ENCODE data around the gene CACNA1C.
A peak's percentile ranks its signal among the peaks of the same experiment; 100 is the strongest.

CACNA1C gene

DNA sequence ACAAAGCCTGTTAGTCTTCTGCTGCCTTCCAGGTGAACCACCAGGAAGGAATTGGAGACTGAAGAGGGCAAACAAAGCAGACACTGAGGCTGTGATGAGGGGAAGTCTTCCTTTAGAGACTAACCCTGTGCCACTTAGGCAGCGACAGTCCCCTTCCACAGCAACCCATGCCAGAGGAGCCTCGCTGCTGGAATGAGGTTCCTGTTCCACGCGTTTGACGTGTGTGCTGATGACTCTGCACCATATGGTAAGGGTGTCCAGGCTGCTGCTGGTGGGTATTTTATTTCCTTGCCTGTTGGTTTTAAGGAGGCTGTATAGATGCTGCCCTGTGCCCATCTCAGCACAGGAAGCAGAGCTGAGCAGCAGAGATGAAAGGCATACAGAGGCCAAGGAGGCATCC, 380.1 kb downstream of the CACNA1C start:
- Histone ChIP-seq H3K4me1 (ENCODE audit: control insufficient read depth, insufficient read depth, low read length) (peaks cover 35% of the 10 kb centered on the region), H3K36me3 (ENCODE audit: control insufficient read depth, insufficient read depth, low read length, severe bottlenecking) (no peaks in the 10 kb centered on the region), H3K9me3 (ENCODE audit: control insufficient read depth, low read length) (no peaks in the 10 kb centered on the region), H3K27me3 (replicated peaks; ENCODE audit: control insufficient read depth, insufficient read depth, low read length) (no peaks in the 10 kb centered on the region), H3K4me3 (ENCODE audit: low read length) (no peak overlapping the region), H3K9ac (ENCODE audit: low read length) (no peak overlapping the region)
- no peak for DNase-seq (ENCODE audit: low read depth)

DNA sequence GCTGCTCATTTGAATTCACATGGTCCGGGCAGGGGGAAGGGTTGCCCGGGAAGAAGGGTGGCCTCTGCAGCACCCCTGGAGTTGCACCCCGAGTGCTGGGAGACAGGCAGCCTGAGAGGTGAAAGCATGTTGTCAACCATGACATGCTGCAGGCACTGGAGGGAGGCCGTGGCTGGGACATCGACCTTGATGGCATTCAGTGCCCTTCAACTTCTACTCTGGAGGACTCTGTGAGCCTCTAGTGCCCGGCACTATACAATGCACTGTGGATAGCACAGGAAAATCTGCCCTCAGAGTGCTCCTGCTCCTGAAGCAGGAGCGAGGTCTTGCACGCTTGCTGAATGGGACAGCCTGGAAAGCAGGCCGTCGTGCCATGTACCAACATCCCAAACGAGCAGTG, 382.7 kb downstream of the CACNA1C start:
- H3K9ac ChIP-seq (ENCODE audit: low read length), result no peak overlapping the region
- H3K9me3 ChIP-seq (ENCODE audit: control insufficient read depth, low read length), result no peaks in the 10 kb centered on the region

DNA sequence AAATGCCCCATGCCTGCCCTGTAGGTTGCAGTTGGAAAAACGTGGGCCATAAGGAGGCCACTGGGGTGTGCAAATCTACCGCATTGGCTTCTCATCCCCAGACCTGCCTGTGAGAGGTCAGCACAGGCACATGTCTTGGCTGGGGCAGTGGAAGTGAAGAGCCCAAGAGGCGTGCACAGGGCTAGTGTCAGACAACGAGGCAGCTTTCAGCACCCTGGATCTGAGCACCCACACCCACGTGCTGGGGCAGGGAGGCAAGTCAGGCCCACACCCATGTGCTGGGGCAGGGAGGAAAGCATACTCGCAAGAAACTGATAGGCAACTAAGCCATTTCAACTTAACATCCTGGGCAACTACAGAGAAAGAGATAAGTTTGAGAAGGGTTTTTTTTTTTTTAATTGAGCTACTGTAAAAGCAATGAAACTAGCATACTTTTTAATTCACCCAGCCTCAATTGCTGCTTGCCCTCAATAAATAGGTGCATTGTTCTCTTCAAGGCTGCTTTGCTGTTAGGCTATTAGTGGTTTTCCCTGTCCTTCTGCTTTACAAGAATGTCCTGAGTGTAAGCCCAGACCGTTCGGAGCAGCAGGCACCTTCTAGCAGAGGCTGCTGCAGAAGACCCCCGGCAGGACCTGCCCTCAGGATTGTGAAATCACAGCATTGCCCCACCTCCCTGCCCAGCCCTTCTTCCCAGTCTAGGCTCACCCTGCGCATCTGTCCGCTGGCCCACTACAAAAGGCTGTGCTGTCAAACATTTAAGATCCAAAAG, 386.7 kb downstream of the CACNA1C start:
- H3K27me3 ChIP-seq (replicated peaks; ENCODE audit: control insufficient read depth, insufficient read depth, low read length), result no peaks in the 10 kb centered on the region
- H3K36me3 ChIP-seq (ENCODE audit: control insufficient read depth, insufficient read depth, low read length, severe bottlenecking), result no peaks in the 10 kb centered on the region
- H3K9ac ChIP-seq (ENCODE audit: low read length), result no peak overlapping the region
- peaks cover 15% of the 10 kb centered on the region for H3K4me1 ChIP-seq (ENCODE audit: control insufficient read depth, insufficient read depth, low read length)
- no peak overlapping the region for H3K4me3 ChIP-seq (ENCODE audit: low read length)
- no peak for DNase-seq (ENCODE audit: low read depth)
- H3K9me3 ChIP-seq (ENCODE audit: control insufficient read depth, low read length), result no peaks in the 10 kb centered on the region

More for the DNA sequence above, 382.7 kb downstream of the CACNA1C start:
- no peaks in the 10 kb centered on the region for H3K36me3 ChIP-seq (ENCODE audit: control insufficient read depth, insufficient read depth, low read length, severe bottlenecking)
- H3K4me3 ChIP-seq (ENCODE audit: low read length), result no peak overlapping the region
- H3K4me1 ChIP-seq (ENCODE audit: control insufficient read depth, insufficient read depth, low read length), result peaks cover 23% of the 10 kb centered on the region
- DNase-seq (ENCODE audit: low read depth), result no peak
- no peaks in the 10 kb centered on the region for H3K27me3 ChIP-seq (replicated peaks; ENCODE audit: control insufficient read depth, insufficient read depth, low read length)

DNA sequence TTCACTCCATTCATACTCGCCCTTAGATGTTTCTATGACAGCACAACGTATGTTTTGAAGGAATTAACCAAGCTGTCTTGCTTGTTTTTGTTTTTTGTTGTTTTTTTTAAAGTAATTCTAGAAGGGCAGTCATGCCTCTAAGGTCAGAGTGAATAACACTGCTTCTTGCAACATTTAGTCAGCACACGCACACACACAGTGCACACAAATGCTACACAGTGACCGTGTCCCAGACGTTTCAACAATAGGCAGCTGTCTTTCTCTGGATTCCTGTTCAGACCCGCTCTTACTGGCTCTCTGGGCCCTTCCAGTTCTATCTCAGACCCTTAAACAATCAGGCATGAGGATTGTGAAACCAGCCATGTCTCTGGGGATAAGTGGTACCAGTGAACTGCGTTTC, 391.0 kb downstream of the CACNA1C start:
- Histone ChIP-seq H3K36me3 (ENCODE audit: control insufficient read depth, insufficient read depth, low read length, severe bottlenecking) (no peaks in the 10 kb centered on the region), H3K9me3 (ENCODE audit: control insufficient read depth, low read length) (no peaks in the 10 kb centered on the region), H3K27me3 (replicated peaks; ENCODE audit: control insufficient read depth, insufficient read depth, low read length) (no peaks in the 10 kb centered on the region), H3K9ac (ENCODE audit: low read length) (no peak overlapping the region), H3K4me1 (ENCODE audit: control insufficient read depth, insufficient read depth, low read length) (peaks cover 5% of the 10 kb centered on the region), H3K4me3 (ENCODE audit: low read length) (no peak overlapping the region)
- no peak for DNase-seq (ENCODE audit: low read depth)

DNA sequence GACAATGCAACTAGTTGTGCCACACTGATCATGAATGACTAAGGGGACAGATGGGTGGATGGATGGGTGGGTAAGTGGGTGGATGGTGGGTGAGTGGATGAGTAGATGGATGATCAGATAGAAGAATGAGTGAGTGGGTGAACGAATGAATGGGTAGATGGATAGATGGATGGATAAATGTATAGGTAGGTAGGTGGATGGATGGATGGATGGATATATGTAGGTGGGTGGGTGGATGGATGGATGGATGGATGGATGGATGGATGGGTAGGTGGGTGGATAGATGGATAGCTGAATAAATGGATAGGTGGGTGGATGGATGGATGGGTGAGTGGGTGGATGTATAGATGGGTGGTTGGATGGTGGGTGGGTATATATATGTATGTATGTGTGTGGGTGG, 393.2 kb downstream of the CACNA1C start:
- no peak overlapping the region for H3K4me3 ChIP-seq (ENCODE audit: low read length)
- no peak overlapping the region for H3K9ac ChIP-seq (ENCODE audit: low read length)
- no peak for DNase-seq (ENCODE audit: low read depth)
- H3K9me3 ChIP-seq (ENCODE audit: control insufficient read depth, low read length), result no peaks in the 10 kb centered on the region
- H3K36me3 ChIP-seq (ENCODE audit: control insufficient read depth, insufficient read depth, low read length, severe bottlenecking), result peaks cover 11% of the 10 kb centered on the region
- no peaks in the 10 kb centered on the region for H3K27me3 ChIP-seq (replicated peaks; ENCODE audit: control insufficient read depth, insufficient read depth, low read length)
- H3K4me1 ChIP-seq (ENCODE audit: control insufficient read depth, insufficient read depth, low read length), result peaks cover 5% of the 10 kb centered on the region

DNA sequence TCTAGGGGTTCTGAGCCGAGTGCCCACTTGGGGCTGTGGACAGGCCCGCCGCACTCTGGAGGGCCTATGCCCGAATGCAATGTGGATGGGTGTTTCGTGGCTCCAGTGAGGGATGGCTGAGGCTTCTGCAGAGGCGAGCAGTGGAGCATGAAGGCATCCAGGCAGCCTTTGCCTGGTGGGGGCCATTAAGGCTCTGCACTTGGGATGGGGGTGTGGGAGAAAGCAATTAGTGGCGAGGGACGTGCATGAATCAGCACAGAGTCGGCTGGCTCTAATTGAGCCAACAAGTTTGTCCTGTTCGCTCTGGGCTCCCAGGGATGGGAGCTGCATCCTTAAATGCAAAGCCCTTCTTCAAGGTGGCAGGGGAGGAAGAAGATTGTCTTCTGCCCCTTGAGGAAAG, 395.1 kb downstream of the CACNA1C start:
- Histone ChIP-seq H3K36me3 (ENCODE audit: control insufficient read depth, insufficient read depth, low read length, severe bottlenecking) (peaks cover 11% of the 10 kb centered on the region), H3K9me3 (ENCODE audit: control insufficient read depth, low read length) (no peaks in the 10 kb centered on the region), H3K4me1 (ENCODE audit: control insufficient read depth, insufficient read depth, low read length) (peaks cover 7% of the 10 kb centered on the region), H3K27me3 (replicated peaks; ENCODE audit: control insufficient read depth, insufficient read depth, low read length) (no peaks in the 10 kb centered on the region), H3K4me3 (ENCODE audit: low read length) (no peak overlapping the region), H3K9ac (ENCODE audit: low read length) (no peak overlapping the region)
- DNase-seq (ENCODE audit: low read depth), result no peak

DNA sequence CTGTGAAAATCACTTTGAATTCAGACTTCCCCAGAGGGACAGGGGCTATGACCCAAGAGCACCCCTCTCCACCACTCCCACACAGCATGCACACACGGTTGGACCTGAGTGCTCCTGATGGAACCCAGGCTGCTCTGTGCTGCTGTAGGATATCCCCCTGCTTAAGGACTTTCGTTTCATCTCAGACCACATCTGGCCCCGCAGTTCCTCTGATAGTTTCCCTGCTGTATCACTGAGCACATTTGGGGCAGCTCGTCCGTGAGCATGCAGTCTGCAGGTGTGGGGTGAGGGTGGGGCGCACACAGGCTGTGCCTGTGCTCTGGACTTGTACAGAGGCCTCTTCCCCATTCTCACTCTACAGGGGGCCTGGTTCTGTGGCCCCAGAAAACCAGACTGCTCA, 396.8 kb downstream of the CACNA1C start:
- no peak overlapping the region for H3K9ac ChIP-seq (ENCODE audit: low read length)

DNA sequence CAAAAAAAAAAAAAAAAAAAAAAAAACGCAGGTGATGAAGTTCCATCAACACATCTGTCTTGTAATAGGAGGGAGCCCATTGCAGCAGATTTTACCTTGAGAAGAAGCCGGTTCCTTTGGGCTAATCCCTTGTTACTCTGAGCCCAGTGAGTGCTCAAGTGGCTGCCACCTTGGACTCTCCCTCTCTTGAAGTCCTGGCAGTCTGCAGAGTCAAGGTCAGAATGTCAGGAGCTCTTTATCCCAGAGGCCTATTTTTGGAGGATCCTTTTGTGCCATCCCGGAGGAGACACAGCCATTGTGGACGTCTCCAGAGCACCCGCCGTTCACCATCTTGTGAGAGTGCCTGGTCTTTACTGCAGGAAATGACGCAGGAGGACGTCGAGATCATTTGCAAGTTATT, 397.8 kb downstream of the CACNA1C start:
- H3K9me3 ChIP-seq (ENCODE audit: control insufficient read depth, low read length), result no peaks in the 10 kb centered on the region
- H3K4me1 ChIP-seq (ENCODE audit: control insufficient read depth, insufficient read depth, low read length), result peaks cover 16% of the 10 kb centered on the region
- peaks cover 11% of the 10 kb centered on the region for H3K36me3 ChIP-seq (ENCODE audit: control insufficient read depth, insufficient read depth, low read length, severe bottlenecking)
- H3K27me3 ChIP-seq (replicated peaks; ENCODE audit: control insufficient read depth, insufficient read depth, low read length), result no peaks in the 10 kb centered on the region
- DNase-seq (ENCODE audit: low read depth), result no peak
- no peak overlapping the region for H3K4me3 ChIP-seq (ENCODE audit: low read length)
- H3K9ac ChIP-seq (ENCODE audit: low read length), result no peak overlapping the region

More for the DNA sequence above, 396.8 kb downstream of the CACNA1C start:
- no peaks in the 10 kb centered on the region for H3K9me3 ChIP-seq (ENCODE audit: control insufficient read depth, low read length)
- no peak for DNase-seq (ENCODE audit: low read depth)
- no peak overlapping the region for H3K4me3 ChIP-seq (ENCODE audit: low read length)
- H3K27me3 ChIP-seq (replicated peaks; ENCODE audit: control insufficient read depth, insufficient read depth, low read length), result no peaks in the 10 kb centered on the region
- H3K4me1 ChIP-seq (ENCODE audit: control insufficient read depth, insufficient read depth, low read length), result peaks cover 16% of the 10 kb centered on the region
- peaks cover 11% of the 10 kb centered on the region for H3K36me3 ChIP-seq (ENCODE audit: control insufficient read depth, insufficient read depth, low read length, severe bottlenecking)

DNA sequence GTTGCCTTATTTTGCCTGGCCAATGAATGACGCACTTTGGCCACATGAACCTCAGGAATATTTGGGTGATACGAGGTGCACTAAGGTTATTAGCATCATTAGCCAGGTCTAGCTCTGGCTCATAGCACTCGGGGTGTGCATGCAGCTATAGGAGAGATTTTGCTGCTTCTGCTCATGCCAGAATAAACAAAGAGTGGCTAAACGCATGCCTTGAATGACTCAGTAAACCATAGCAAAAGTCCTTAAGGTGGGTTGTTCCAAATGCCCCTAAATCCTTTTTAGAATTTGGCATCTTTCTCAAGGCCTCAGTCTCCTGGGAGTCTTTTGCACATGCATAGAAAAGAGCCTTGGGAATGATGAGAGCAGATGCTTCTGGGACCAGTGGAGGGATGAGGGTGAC, 398.2 kb downstream of the CACNA1C start:
- peaks cover 12% of the 10 kb centered on the region for H3K36me3 ChIP-seq (ENCODE audit: control insufficient read depth, insufficient read depth, low read length, severe bottlenecking)
- peaks cover 16% of the 10 kb centered on the region for H3K4me1 ChIP-seq (ENCODE audit: control insufficient read depth, insufficient read depth, low read length)
- no peak overlapping the region for H3K9ac ChIP-seq (ENCODE audit: low read length)
- H3K4me3 ChIP-seq (ENCODE audit: low read length), result no peak overlapping the region
- H3K27me3 ChIP-seq (replicated peaks; ENCODE audit: control insufficient read depth, insufficient read depth, low read length), result no peaks in the 10 kb centered on the region
- DNase-seq (ENCODE audit: low read depth), result peak; percentile 47
- no peaks in the 10 kb centered on the region for H3K9me3 ChIP-seq (ENCODE audit: control insufficient read depth, low read length)

DNA sequence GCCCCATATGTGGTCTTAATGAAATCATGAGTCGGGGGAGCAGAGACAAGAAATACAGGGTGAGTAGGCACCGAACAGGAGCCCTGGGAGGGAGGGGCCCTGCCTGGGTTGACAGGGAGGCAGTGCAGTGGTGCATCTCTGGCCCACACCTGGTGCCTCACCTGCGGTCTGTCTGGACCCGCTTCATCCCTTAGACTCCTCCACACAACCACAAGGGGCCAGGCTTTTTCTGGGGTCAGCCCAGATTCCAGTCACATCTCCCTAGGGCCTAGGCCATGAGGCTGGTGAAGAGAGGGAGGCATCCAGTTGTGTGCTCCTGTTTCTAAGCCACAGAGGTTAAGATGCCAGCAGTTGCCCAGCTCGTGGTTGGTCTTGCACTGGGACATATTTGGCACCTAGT, 398.7 kb downstream of the CACNA1C start:
- no peak overlapping the region for H3K9ac ChIP-seq (ENCODE audit: low read length)
- H3K4me1 ChIP-seq (ENCODE audit: control insufficient read depth, insufficient read depth, low read length), result peaks cover 16% of the 10 kb centered on the region
- no peaks in the 10 kb centered on the region for H3K9me3 ChIP-seq (ENCODE audit: control insufficient read depth, low read length)
- H3K27me3 ChIP-seq (replicated peaks; ENCODE audit: control insufficient read depth, insufficient read depth, low read length), result no peaks in the 10 kb centered on the region
- H3K36me3 ChIP-seq (ENCODE audit: control insufficient read depth, insufficient read depth, low read length, severe bottlenecking), result peaks cover 15% of the 10 kb centered on the region
- no peak overlapping the region for H3K4me3 ChIP-seq (ENCODE audit: low read length)
- no peak for DNase-seq (ENCODE audit: low read depth)

DNA sequence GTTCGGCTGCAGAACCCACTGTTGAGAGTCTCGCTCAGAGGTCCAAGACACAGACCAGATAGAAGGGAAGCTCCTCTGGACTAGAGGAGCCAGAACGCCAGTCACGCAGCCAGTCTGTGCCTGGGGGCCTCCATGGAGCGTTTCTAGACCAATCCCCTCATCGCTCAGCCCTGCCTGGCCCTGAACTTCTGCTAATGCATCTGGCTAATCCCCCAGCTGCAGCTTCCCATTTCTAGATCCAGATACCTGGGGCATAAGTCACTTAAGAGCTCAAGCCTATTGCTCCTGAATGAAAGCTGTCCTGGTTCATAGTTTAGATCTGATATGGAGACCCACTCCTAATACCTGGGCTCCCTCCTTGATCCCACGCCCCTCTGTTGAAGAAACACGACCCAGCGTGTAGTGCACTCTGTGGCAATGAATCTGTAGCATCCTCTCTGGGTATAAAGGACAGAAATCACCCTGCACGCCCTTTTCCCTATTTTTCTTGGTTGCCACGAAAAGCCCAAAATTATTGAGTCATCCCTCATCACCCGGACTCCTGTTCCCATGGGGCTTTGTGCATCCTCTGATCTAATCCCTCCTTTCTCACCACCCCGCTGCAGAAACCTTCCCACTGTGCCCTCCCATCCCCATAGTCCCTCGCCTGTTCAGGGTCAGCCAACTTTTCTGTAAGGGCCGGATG, 400.4 kb downstream of the CACNA1C start:
- DNase-seq (ENCODE audit: low read depth), result no peak
- Histone ChIP-seq H3K9ac (ENCODE audit: low read length) (peak overlapping the region; percentile 35), H3K4me1 (ENCODE audit: control insufficient read depth, insufficient read depth, low read length) (peaks cover 16% of the 10 kb centered on the region), H3K9me3 (ENCODE audit: control insufficient read depth, low read length) (no peaks in the 10 kb centered on the region), H3K4me3 (ENCODE audit: low read length) (no peak overlapping the region), H3K36me3 (ENCODE audit: control insufficient read depth, insufficient read depth, low read length, severe bottlenecking) (peaks cover 23% of the 10 kb centered on the region), H3K27me3 (replicated peaks; ENCODE audit: control insufficient read depth, insufficient read depth, low read length) (no peaks in the 10 kb centered on the region)
